Measurements from ENCODE around the gene PRDM16. TPM values are rescaled to one million over a fixed set of nuclear protein-coding genes. Genes with fewer than 3 reads are reported as not detected.

PRDM16 gene
- polyA plus RNA-seq, 1 donor from 2014 or later, result 0.21 TPM

DNA sequence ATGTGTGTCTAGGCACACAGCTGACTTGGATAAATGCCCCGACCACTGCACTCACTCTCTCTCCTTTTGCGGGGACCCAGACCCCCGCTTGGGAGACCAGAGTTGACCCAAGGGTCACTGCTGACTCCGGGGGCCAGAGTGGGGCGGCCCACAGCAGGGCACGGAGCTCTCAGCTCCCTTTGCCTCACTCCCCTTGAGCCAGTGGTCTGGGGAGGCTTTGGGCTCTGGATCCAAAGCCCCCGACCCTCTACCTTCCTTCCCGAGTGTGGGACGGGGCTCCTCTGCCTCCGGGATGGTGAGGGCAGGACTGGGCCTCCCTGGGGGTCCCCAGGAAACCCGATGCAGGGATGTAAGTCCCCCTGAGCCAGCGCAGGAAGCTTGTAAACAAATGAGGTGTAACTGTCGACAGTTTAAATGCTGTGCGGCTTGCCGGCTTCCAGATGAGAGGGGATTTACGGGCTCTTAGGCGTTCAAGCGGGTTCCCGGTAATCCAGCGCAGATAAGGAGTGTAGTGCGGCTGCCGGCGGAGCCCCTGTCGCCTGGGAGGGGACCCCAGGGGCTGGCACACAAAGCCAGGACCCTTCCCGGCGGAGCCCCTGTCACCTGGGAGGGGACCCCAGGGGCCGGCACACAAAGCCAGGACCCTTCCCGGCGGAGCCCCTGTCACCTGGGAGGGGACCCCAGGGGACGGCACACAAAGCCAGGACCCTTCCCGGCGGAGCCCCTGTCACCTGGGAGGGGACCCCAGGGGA is 40.3 kb upstream of the PRDM16 start:
- no peaks in the 10 kb centered on the region for H3K36me3 ChIP-seq (ENCODE audit: insufficient read depth, low read length)
- no peaks in the 10 kb centered on the region for H3K79me2 ChIP-seq (replicated peaks; ENCODE audit: insufficient read depth, low read length)
- no peak for TF ChIP-seq TAF1 (IDR thresholded peaks at IDR 0.05; ENCODE audit: low read depth)
- TF ChIP-seq, protein P1, sequence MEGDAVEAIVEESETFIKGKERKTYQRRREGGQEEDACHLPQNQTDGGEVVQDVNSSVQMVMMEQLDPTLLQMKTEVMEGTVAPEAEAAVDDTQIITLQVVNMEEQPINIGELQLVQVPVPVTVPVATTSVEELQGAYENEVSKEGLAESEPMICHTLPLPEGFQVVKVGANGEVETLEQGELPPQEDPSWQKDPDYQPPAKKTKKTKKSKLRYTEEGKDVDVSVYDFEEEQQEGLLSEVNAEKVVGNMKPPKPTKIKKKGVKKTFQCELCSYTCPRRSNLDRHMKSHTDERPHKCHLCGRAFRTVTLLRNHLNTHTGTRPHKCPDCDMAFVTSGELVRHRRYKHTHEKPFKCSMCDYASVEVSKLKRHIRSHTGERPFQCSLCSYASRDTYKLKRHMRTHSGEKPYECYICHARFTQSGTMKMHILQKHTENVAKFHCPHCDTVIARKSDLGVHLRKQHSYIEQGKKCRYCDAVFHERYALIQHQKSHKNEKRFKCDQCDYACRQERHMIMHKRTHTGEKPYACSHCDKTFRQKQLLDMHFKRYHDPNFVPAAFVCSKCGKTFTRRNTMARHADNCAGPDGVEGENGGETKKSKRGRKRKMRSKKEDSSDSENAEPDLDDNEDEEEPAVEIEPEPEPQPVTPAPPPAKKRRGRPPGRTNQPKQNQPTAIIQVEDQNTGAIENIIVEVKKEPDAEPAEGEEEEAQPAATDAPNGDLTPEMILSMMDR (IDR thresholded peaks at IDR 0.05; ENCODE audit: poor library complexity, severe bottlenecking), result no peak
- TF ChIP-seq MXI1 (conservative IDR thresholded peaks at IDR 0.05; ENCODE audit: poor library complexity, severe bottlenecking), result no peak
- TF ChIP-seq, protein P2, sequence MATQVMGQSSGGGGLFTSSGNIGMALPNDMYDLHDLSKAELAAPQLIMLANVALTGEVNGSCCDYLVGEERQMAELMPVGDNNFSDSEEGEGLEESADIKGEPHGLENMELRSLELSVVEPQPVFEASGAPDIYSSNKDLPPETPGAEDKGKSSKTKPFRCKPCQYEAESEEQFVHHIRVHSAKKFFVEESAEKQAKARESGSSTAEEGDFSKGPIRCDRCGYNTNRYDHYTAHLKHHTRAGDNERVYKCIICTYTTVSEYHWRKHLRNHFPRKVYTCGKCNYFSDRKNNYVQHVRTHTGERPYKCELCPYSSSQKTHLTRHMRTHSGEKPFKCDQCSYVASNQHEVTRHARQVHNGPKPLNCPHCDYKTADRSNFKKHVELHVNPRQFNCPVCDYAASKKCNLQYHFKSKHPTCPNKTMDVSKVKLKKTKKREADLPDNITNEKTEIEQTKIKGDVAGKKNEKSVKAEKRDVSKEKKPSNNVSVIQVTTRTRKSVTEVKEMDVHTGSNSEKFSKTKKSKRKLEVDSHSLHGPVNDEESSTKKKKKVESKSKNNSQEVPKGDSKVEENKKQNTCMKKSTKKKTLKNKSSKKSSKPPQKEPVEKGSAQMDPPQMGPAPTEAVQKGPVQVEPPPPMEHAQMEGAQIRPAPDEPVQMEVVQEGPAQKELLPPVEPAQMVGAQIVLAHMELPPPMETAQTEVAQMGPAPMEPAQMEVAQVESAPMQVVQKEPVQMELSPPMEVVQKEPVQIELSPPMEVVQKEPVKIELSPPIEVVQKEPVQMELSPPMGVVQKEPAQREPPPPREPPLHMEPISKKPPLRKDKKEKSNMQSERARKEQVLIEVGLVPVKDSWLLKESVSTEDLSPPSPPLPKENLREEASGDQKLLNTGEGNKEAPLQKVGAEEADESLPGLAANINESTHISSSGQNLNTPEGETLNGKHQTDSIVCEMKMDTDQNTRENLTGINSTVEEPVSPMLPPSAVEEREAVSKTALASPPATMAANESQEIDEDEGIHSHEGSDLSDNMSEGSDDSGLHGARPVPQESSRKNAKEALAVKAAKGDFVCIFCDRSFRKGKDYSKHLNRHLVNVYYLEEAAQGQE (IDR thresholded peaks at IDR 0.05; ENCODE audit: borderline replicate concordance), result no peak
- TF ChIP-seq EZH2 (IDR thresholded peaks at IDR 0.05; ENCODE audit: borderline replicate concordance, insufficient read depth, low read length, poor library complexity, severe bottlenecking), result no peak
- no peak for TF ChIP-seq RAD21 (conservative IDR thresholded peaks at IDR 0.05)
- no peak for TF ChIP-seq SMC3 (conservative IDR thresholded peaks at IDR 0.05; ENCODE audit: poor library complexity)
- TF ChIP-seq POLR2AphosphoS5 (IDR thresholded peaks at IDR 0.05), result no peak
- TF ChIP-seq EP300 (conservative IDR thresholded peaks at IDR 0.05; ENCODE audit: poor library complexity, severe bottlenecking), result no peak
- no peak overlapping the region for H3K4me3 ChIP-seq (ENCODE audit: low read length)
- no peaks in the 10 kb centered on the region for H4K20me1 ChIP-seq (ENCODE audit: insufficient read depth)
- H3K9me3 ChIP-seq (ENCODE audit: low read length), result no peaks in the 10 kb centered on the region
- no peak overlapping the region for H2AFZ ChIP-seq (ENCODE audit: low read depth, low read length)
- no peak overlapping the region for H3K9ac ChIP-seq (ENCODE audit: low read length)
- no peak overlapping the region for H3K4me2 ChIP-seq (ENCODE audit: low read length)
- no peak overlapping the region for H3K27ac ChIP-seq (ENCODE audit: low read length)
- no peaks in the 10 kb centered on the region for H3K9me2 ChIP-seq (ENCODE audit: insufficient read depth, low read length)
- H3K27me3 ChIP-seq (ENCODE audit: insufficient read depth, low read depth, low read length), result no peaks in the 10 kb centered on the region
- no peaks in the 10 kb centered on the region for H3F3A ChIP-seq (ENCODE audit: insufficient read depth, low read length, poor library complexity, severe bottlenecking)

DNA sequence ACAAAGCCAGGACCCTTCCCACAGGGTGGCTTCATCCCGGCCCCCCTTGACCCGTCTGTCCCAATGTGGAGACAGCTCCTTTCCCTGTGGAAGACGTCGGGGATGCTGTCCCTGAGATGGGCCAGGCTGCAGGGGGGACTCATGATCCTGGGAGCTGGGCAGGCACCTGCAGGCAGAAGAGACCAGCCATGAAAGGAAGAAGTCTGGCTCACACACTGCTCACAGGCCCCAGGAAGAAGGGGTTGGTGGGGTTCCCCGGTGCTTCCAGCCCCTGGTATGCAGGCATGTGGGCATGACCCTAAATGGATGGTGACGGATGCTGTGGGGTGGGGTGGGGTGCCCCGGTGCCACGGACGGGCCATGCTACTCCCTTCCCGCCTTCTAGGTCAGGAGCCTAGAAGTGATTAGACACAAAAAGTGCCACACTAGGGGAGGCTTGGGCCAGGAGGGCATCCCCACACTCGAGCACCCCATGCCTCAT is 39.5 kb upstream of the PRDM16 start:
- Histone ChIP-seq H3K4me2 (ENCODE audit: low read length) (no peak overlapping the region), H3K36me3 (ENCODE audit: insufficient read depth, low read length) (no peaks in the 10 kb centered on the region), H3K4me3 (ENCODE audit: low read length) (no peak overlapping the region), H3K27ac (ENCODE audit: low read length) (no peak overlapping the region), H3K79me2 (replicated peaks; ENCODE audit: insufficient read depth, low read length) (no peaks in the 10 kb centered on the region), H3K9ac (ENCODE audit: low read length) (no peak overlapping the region), H2AFZ (ENCODE audit: low read depth, low read length) (no peak overlapping the region), H3K9me3 (ENCODE audit: low read length) (no peaks in the 10 kb centered on the region), H3F3A (ENCODE audit: insufficient read depth, low read length, poor library complexity, severe bottlenecking) (no peaks in the 10 kb centered on the region), H4K20me1 (ENCODE audit: insufficient read depth) (no peaks in the 10 kb centered on the region), H3K27me3 (ENCODE audit: insufficient read depth, low read depth, low read length) (no peaks in the 10 kb centered on the region), H3K9me2 (ENCODE audit: insufficient read depth, low read length) (no peaks in the 10 kb centered on the region)
- TF ChIP-seq MXI1 (conservative IDR thresholded peaks at IDR 0.05; ENCODE audit: poor library complexity, severe bottlenecking), result no peak
- no peak for TF ChIP-seq EP300 (conservative IDR thresholded peaks at IDR 0.05; ENCODE audit: poor library complexity, severe bottlenecking)
- TF ChIP-seq, protein P1 (IDR thresholded peaks at IDR 0.05; ENCODE audit: poor library complexity, severe bottlenecking), result no peak
- TF ChIP-seq EZH2 (IDR thresholded peaks at IDR 0.05; ENCODE audit: borderline replicate concordance, insufficient read depth, low read length, poor library complexity, severe bottlenecking), result no peak
- TF ChIP-seq TAF1 (IDR thresholded peaks at IDR 0.05; ENCODE audit: low read depth), result no peak
- TF ChIP-seq SMC3 (conservative IDR thresholded peaks at IDR 0.05; ENCODE audit: poor library complexity), result no peak
- TF ChIP-seq RAD21 (conservative IDR thresholded peaks at IDR 0.05), result no peak
- TF ChIP-seq, protein P2 (IDR thresholded peaks at IDR 0.05; ENCODE audit: borderline replicate concordance), result no peak
- TF ChIP-seq POLR2AphosphoS5 (IDR thresholded peaks at IDR 0.05), result no peak

Data from neural cell (in vitro differentiated cells).